CD14-positive monocyte (primary cell): ENCODE data around the gene RANBP3. TPM values are rescaled to one million over a fixed set of nuclear protein-coding genes. Genes with fewer than 3 reads are reported as not detected.

Experiments used
- DNase-seq, 3 donors: peaks; one replicate each; pipeline ENCODE4 v3.0.0-alpha.2; 2011 to 2022
- H2AFZ ChIP-seq: 2 replicates; pipeline ENCODE4 v1.6.0; 2012; ENCODE audit warnings: mild to moderate bottlenecking, low read depth, low read length, inconsistent platforms; ENCODE audit not compliant: insufficient read depth, poor library complexity, severe bottlenecking
- H3K27ac ChIP-seq, 2 donors: 1 replicate in 1 of 2; 2 replicates in 1 of 2; pipeline ENCODE4 v1.5.1; 2012 to 2013; ENCODE audit warnings: low read length in 2 of 2, control low read depth in 1 of 2, inconsistent platforms in 1 of 2, low read depth in 1 of 2, mild to moderate bottlenecking in 1 of 2
- H3K27me3 ChIP-seq, 2 donors: one replicate each; pipeline versions ENCODE4 v1.6.0 to v1.6.1; 2011 to 2013; ENCODE audit warnings: low read length in 2 of 2; ENCODE audit not compliant: control insufficient read depth in 2 of 2, insufficient read depth in 2 of 2
- H3K36me3 ChIP-seq, 2 donors: replicated peaks in 1 of 2; 1 replicate in 1 of 2; 2 replicates in 1 of 2; pipeline versions ENCODE4 v1.5.1 to v1.6.1; 2012 to 2013; ENCODE audit warnings: low read length in 2 of 2, control low read depth in 1 of 2, inconsistent platforms in 1 of 2, mild to moderate bottlenecking in 1 of 2; ENCODE audit not compliant: insufficient read depth in 2 of 2, control insufficient read depth in 1 of 2
- H3K4me1 ChIP-seq, 2 donors: 1 replicate in 1 of 2; 2 replicates in 1 of 2; pipeline versions ENCODE4 v1.5.1 to v1.6.1; 2012 to 2013; ENCODE audit warnings: low read length in 2 of 2, control low read depth in 1 of 2, inconsistent platforms in 1 of 2, mild to moderate bottlenecking in 1 of 2, moderate library complexity in 1 of 2; ENCODE audit not compliant: insufficient read depth in 2 of 2, control insufficient read depth in 1 of 2
- H3K4me2 ChIP-seq: replicated peaks from 2 replicates; pipeline ENCODE3; 2012; ENCODE audit warnings: low read length, moderate library complexity, mild to moderate bottlenecking; ENCODE audit not compliant: poor library complexity, severe bottlenecking; ENCODE audit errors: extremely low read depth
- H3K4me3 ChIP-seq, 3 experiments: fragments of 200-600 bp in 1 of 3; sonication (generic) in 1 of 3; replicated peaks in 1 of 3; 1 replicate in 2 of 3; 2 replicates in 1 of 3; pipeline ENCODE4 v1.5.1; 2011 to 2013; ENCODE audit warnings: low read length in 3 of 3, mild to moderate bottlenecking in 3 of 3, control low read depth in 2 of 3, low read depth in 2 of 3, inconsistent platforms in 1 of 3, moderate library complexity in 1 of 3
- H3K79me2 ChIP-seq: 2 replicates; pipeline ENCODE4 v1.6.0; 2012; ENCODE audit warnings: mild to moderate bottlenecking, control low read depth, inconsistent platforms, low read length, moderate library complexity; ENCODE audit not compliant: insufficient read depth
- H3K9ac ChIP-seq: 2 replicates; pipeline ENCODE4 v1.6.0; 2017; ENCODE audit warnings: low read length, mild to moderate bottlenecking; ENCODE audit not compliant: insufficient read depth, poor library complexity, severe bottlenecking
- H3K9me3 ChIP-seq, 2 donors: replicated peaks in 1 of 2; 1 replicate in 1 of 2; 2 replicates in 1 of 2; pipeline versions ENCODE4 v1.5.1 to v1.6.1; 2012 to 2013; ENCODE audit warnings: low read length in 2 of 2, control low read depth in 1 of 2; ENCODE audit not compliant: control insufficient read depth in 1 of 2, insufficient read depth in 1 of 2
- H4K20me1 ChIP-seq: 2 replicates; pipeline ENCODE4 v1.6.0; 2012; ENCODE audit warnings: mild to moderate bottlenecking, low read length, control low read depth, moderate library complexity; ENCODE audit not compliant: insufficient read depth
- H3K27ac Mint-ChIP-seq, 7 donors: one replicate each; pipeline ENCODE4 v1.8.0; 2020; ENCODE audit warnings: mild to moderate bottlenecking in 7 of 7, mixed read lengths in 7 of 7, moderate library complexity in 6 of 7, inconsistent platforms in 2 of 7
- H3K27me3 Mint-ChIP-seq, 3 donors: one replicate each; pipeline ENCODE4 v1.8.0; 2021 to 2022; ENCODE audit warnings: low read depth in 3 of 3, mild to moderate bottlenecking in 3 of 3, mixed read lengths in 3 of 3, moderate library complexity in 3 of 3, inconsistent platforms in 1 of 3
- H3K36me3 Mint-ChIP-seq, 2 donors: one replicate each; pipeline ENCODE4 v1.8.0; 2020; ENCODE audit warnings: mixed read lengths in 2 of 2, inconsistent platforms in 1 of 2, mild to moderate bottlenecking in 1 of 2
- H3K4me1 Mint-ChIP-seq: one replicate; pipeline ENCODE4 v1.8.0; 2020; ENCODE audit warnings: mild to moderate bottlenecking, mixed read lengths
- H3K4me3 Mint-ChIP-seq, 2 donors: one replicate each; pipeline ENCODE4 v1.8.0; 2020; ENCODE audit warnings: mild to moderate bottlenecking in 2 of 2, mixed read lengths in 2 of 2, moderate library complexity in 1 of 2
- H3K9me3 Mint-ChIP-seq, 7 donors: one replicate each; pipeline ENCODE4 v1.8.0; 2020 to 2022; ENCODE audit warnings: mixed read lengths in 7 of 7, mild to moderate bottlenecking in 6 of 7, moderate library complexity in 6 of 7, inconsistent platforms in 2 of 7
- WGBS: methylation state at CpG from one replicate; pipeline ENCODE4 v1.1.5; 2013; ENCODE audit warnings: missing lambda C conversion rate; ENCODE audit not compliant: insufficient coverage; 5-methylcytosine and 5-hydroxymethylcytosine counted together
- intact Hi-C, 2 donors: fragments of 100-400 bp; cut with micrococcal nuclease; formaldehyde crosslinking; loops; one replicate each; pipeline versions ENCODE4 v1.15.0 to v1.15.1; 2023
- polyA plus RNA-seq, 3 donors: library from polyadenylated mRNA; depleted of rRNA in 1 of 3; unstranded in 2 of 3; stranded (reverse) in 1 of 3; fragments of 300-500 nt in 2 of 3; fragments of >200 nt in 1 of 3; fragmentation: Illumina TruSeq in 2 of 3; gene quantifications; 1 replicate in 2 of 3; 2 replicates in 1 of 3; pipeline ENCODE4 v1.2.3, GENCODE V29; 2012 to 2021
- TF ChIP-seq, protein P1 (sequence below): fragments of 200-600 bp; IDR thresholded peaks from one replicate; pipeline ENCODE4 v1.8.0; 2022; ENCODE audit warnings: antibody characterized with exemption, mild to moderate bottlenecking

RANBP3 gene
- polyA plus RNA-seq, 3 donors: 4.5 to 49.5 (median 8.1) TPM

DNA sequence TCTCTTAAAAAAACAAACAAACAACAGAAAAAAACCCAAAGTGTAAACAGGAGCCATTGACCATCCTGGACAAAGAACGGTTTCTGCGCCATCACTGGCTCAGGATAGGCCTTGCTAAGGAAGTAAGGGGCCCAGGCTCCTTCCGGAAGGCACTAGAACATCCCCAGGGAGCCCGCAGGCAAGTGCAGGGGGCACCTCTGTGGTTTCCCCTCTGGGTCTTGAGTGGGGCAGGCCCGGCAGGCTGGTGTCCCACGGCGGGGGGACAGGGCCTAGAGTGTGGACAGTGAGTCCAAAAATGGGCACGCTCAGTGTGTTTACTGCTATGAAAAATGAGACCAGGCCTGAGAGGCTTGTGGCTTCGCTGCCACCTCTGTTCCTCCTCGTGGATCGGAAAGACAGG, 14.8 kb upstream of the RANBP3 start:
- H3K4me1 ChIP-seq: peaks cover 0 to under 1% of the 10 kb centered on the region in 2 donors
- H3K9me3 ChIP-seq: no peaks in the 10 kb centered on the region
- H3K79me2 ChIP-seq: no peaks in the 10 kb centered on the region
- H3K4me3 Mint-ChIP-seq: no peak overlapping the region
- H3K4me1 Mint-ChIP-seq: peaks cover 5% of the 10 kb centered on the region
- intact Hi-C loops: no loop called here
- H3K9ac ChIP-seq: no peak overlapping the region
- WGBS: 87% methylated on average over 10 of the region's 11 CpGs
- H3K27me3 ChIP-seq: no peaks in the 10 kb centered on the region
- H3K27ac ChIP-seq: no peak overlapping the region
- H3K27me3 Mint-ChIP-seq: peaks cover 0 to 2% (median 0%) of the 10 kb centered on the region in 3 donors
- peaks cover 13 to 27% of the 10 kb centered on the region in 2 donors for H3K36me3 Mint-ChIP-seq
- no peak overlapping the region for H3K4me3 ChIP-seq
- no peak overlapping the region for H2AFZ ChIP-seq
- H3K9me3 Mint-ChIP-seq: peaks cover 0 to 2% (median 0%) of the 10 kb centered on the region in 7 donors
- H4K20me1 ChIP-seq: no peaks in the 10 kb centered on the region
- no peak for DNase-seq
- H3K27ac Mint-ChIP-seq: no peak overlapping the region
- no peaks in the 10 kb centered on the region for H3K36me3 ChIP-seq
- TF ChIP-seq, protein P1, sequence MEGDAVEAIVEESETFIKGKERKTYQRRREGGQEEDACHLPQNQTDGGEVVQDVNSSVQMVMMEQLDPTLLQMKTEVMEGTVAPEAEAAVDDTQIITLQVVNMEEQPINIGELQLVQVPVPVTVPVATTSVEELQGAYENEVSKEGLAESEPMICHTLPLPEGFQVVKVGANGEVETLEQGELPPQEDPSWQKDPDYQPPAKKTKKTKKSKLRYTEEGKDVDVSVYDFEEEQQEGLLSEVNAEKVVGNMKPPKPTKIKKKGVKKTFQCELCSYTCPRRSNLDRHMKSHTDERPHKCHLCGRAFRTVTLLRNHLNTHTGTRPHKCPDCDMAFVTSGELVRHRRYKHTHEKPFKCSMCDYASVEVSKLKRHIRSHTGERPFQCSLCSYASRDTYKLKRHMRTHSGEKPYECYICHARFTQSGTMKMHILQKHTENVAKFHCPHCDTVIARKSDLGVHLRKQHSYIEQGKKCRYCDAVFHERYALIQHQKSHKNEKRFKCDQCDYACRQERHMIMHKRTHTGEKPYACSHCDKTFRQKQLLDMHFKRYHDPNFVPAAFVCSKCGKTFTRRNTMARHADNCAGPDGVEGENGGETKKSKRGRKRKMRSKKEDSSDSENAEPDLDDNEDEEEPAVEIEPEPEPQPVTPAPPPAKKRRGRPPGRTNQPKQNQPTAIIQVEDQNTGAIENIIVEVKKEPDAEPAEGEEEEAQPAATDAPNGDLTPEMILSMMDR: no peak
- H3K4me2 ChIP-seq: no peak overlapping the region

DNA sequence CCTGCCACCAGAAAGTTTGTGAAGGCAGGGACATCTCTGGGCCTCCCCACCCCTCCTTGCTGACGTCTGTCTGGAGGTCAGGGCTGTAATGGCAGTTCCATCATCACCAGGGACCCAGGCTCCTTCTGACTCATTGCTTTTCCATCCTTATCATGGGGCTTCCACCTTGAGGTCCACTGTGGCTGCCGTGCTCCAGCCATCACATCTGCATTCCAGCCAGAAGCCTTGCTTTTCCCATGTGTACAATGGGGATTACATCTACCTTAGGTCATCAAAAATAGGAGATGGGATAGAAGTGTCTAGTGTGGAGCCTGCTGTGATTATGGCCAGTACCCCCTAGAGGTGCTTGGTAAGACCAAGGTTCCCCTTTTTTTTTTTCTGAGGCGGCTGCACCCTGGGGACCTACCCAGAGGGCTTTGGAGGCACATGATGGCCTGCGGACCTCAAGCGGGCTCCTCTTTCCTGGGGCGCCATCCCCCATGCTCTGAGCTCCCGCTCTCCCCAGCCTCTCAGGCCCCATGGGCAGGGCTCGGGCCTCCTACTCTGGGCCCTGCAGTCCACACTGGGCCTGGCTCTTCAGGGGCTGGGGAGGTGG, 13.4 kb upstream of the RANBP3 start:
- no peak for DNase-seq
- H3K4me3 Mint-ChIP-seq: no peak overlapping the region
- Histone ChIP-seq H3K9me3 (no peaks in the 10 kb centered on the region), H3K4me1 (peaks cover 5% of the 10 kb centered on the region in 2 donors), H3K4me3 (no peak overlapping the region), H3K27ac (no peak overlapping the region), H2AFZ (no peak overlapping the region), H3K36me3 (no peaks in the 10 kb centered on the region), H3K79me2 (no peaks in the 10 kb centered on the region), H3K9ac (no peak overlapping the region), H3K4me2 (no peak overlapping the region), H3K27me3 (no peaks in the 10 kb centered on the region), H4K20me1 (no peaks in the 10 kb centered on the region)
- H3K9me3 Mint-ChIP-seq: peaks cover 0 to 2% (median 0%) of the 10 kb centered on the region in 7 donors
- peak overlapping the region in 1 of 7 donors; percentile 10 for H3K27ac Mint-ChIP-seq
- TF ChIP-seq, protein P1: no peak
- intact Hi-C loops: no loop called here
- peaks cover 0 to 2% (median 0%) of the 10 kb centered on the region in 3 donors for H3K27me3 Mint-ChIP-seq
- 85% methylated on average over 5 of the region's 8 CpGs for WGBS
- peaks cover 7 to 15% of the 10 kb centered on the region in 2 donors for H3K36me3 Mint-ChIP-seq
- peaks cover 11% of the 10 kb centered on the region for H3K4me1 Mint-ChIP-seq
